GM12892 (cell line): Measurements from ENCODE around the gene DOK7.

Experiments
- DNase-seq: peaks from one replicate; pipeline ENCODE4 v3.0.0; 2011; ENCODE audit not compliant: insufficient read length
- FAIRE-seq: peaks from 2 replicates; lab custom pipeline; 2011; peaks lifted over from hg19 to GRCh38; lab: Jason Lieb, UNC
- POLR2A ChIP-seq: IDR thresholded peaks from 2 replicates; pipeline ENCODE4 v1.6.1; 2011; ENCODE audit warnings: low read depth, low read length, control low read depth
- POLR2AphosphoS5 ChIP-seq: IDR thresholded peaks from 2 replicates; pipeline ENCODE4 v1.6.1; 2011; ENCODE audit warnings: low read depth, low read length, control low read depth
- TAF1 ChIP-seq: IDR thresholded peaks from 2 replicates; pipeline ENCODE4 v1.6.1; 2011; ENCODE audit warnings: low read depth, mild to moderate bottlenecking, control low read depth, low read length, borderline replicate concordance

Gene DOK7

GRCh38 chr4:3519468-3520264, 56.6 kb downstream of the DOK7 start:
- DNase-seq = no peak
- no peak for FAIRE-seq
- TF ChIP-seq POLR2AphosphoS5 (no peak), POLR2A (no peak), TAF1 (no peak)

- DNase-seq (no peak), FAIRE-seq (no peak)
- TF ChIP-seq TAF1 (no peak), POLR2A (no peak), POLR2AphosphoS5 (no peak)
Observed at GRCh38 chr4:3520276-3520675, 57.2 kb downstream of the DOK7 start.

GRCh38 chr4:3520796-3521600, 57.9 kb downstream of the DOK7 start:
- FAIRE-seq = no peak
- DNase-seq = no peak
- no peak for TF ChIP-seq POLR2A
- TF ChIP-seq POLR2AphosphoS5 = no peak
- no peak for TF ChIP-seq TAF1

GRCh38 chr4:3521621-3522325, 58.7 kb downstream of the DOK7 start:
- DNase-seq (no peak), FAIRE-seq (no peak)
- TF ChIP-seq POLR2A = no peak
- no peak for TF ChIP-seq POLR2AphosphoS5
- no peak for TF ChIP-seq TAF1

GRCh38 chr4:3522326-3522640, 59.2 kb downstream of the DOK7 start:
- no peak for FAIRE-seq
- no peak for DNase-seq
- TF ChIP-seq TAF1 (no peak), POLR2A (no peak), POLR2AphosphoS5 (no peak)

GRCh38 chr4:3522651-3523050, 59.5 kb downstream of the DOK7 start:
- no peak for TF ChIP-seq POLR2AphosphoS5
- TF ChIP-seq TAF1 = no peak
- no peak for TF ChIP-seq POLR2A
- FAIRE-seq (no peak), DNase-seq (no peak)

GRCh38 chr4:3523146-3523627, 60.1 kb downstream of the DOK7 start:
- TF ChIP-seq TAF1 (no peak), POLR2A (no peak), POLR2AphosphoS5 (no peak)
- FAIRE-seq (no peak), DNase-seq (no peak)

- no peak for FAIRE-seq
- DNase-seq = no peak
- no peak for TF ChIP-seq POLR2AphosphoS5
- TF ChIP-seq POLR2A = no peak
- no peak for TF ChIP-seq TAF1
Observed at GRCh38 chr4:3523628-3524221, 60.6 kb downstream of the DOK7 start.

- TF ChIP-seq POLR2A (no peak), POLR2AphosphoS5 (no peak), TAF1 (no peak)
- no peak for FAIRE-seq
Observed at GRCh38 chr4:3524349-3524748, 61.2 kb downstream of the DOK7 start.

GRCh38 chr4:3524920-3525319, 61.8 kb downstream of the DOK7 start:
- no peak for FAIRE-seq

More at GRCh38 chr4:3524349-3524748, 61.2 kb downstream of the DOK7 start:
- DNase-seq = no peak

More at GRCh38 chr4:3524920-3525319, 61.8 kb downstream of the DOK7 start:
- TF ChIP-seq POLR2A (no peak), TAF1 (no peak), POLR2AphosphoS5 (no peak)
- DNase-seq = no peak
